Fibroblast of lung (primary cell): ENCODE measurements around the gene LRGUK.

Experiments used
- CTCF ChIP-seq, 2 donors: IDR thresholded peaks in 1 of 2; conservative IDR thresholded peaks in 1 of 2; 1 replicate in 1 of 2; 2 replicates in 1 of 2; pipeline ENCODE4 v1.5.1; 2011 to 2012; ENCODE audit warnings: low read length in 2 of 2, control low read depth in 1 of 2, inconsistent platforms in 1 of 2, low read depth in 1 of 2, mild to moderate bottlenecking in 1 of 2
- EZH2 ChIP-seq: IDR thresholded peaks from 2 replicates; pipeline ENCODE4 v1.5.1; 2012; ENCODE audit warnings: low read length, control low read depth, mild to moderate bottlenecking; ENCODE audit errors: missing control alignments

- no peak for TF ChIP-seq CTCF (conservative IDR thresholded peaks at IDR 0.05 in 1 of 2, IDR thresholded peaks at IDR 0.05 in 1 of 2; ENCODE audit: low read depth in 1 of 2, low read length in 2 of 2)
- TF ChIP-seq EZH2 = no peak
Measured at GRCh38 chr7:134290286-134290685, 163.1 kb downstream of the LRGUK start.
